HG03457 (cell line): ENCODE measurements around the gene ITGB1BP1.

Experiments
- ATAC-seq: cut with Tn5 transposase; IDR thresholded peaks from one replicate; pipeline ENCODE4 v1.9.1; 2021; ENCODE audit warnings: moderate number of reproducible peaks; ENCODE audit not compliant: unreplicated experiment

Gene ITGB1BP1

DNA sequence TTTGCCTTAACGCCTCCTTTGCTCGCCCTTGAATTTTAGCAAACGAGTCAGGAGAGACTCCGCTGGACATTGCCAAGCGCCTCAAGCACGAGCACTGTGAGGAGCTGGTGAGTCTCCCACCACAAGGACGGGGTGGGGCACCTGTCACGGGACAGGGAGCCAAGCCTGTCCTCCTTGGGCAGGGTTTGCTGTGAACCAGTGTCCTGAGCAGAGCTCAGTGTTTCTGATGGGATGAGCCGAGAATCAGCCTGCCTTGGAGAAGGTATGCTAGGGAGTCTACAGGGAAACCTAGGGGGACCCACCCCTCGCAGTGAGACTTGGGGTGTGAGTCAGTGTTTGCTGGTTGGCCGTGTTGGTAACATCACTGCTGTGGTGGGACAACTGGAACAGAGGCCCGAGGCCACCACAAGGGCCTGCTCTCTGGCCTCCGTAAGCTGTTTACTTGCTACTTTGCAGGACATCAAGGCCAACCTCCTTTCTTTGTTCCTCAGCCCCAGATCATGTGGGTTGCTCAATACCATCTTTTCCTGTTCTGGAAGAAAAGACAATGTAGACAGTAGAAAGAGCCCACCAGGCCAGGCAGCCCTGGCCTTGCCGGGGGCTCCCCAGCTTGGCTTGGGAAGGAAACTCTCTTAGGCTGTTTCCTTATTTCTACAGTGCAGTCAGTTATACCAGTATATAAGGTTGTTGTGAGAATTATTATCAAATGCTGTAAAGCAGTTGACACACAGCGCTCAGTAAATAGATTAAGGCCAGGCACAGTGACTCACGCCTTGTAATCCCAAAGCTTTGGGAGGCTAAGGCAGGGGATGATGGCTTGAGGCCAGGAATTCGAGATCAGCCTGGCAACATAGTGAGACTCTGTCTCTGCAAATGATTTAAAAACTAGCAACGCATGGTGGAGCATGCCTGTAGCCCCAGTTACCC lies 42.4 kb downstream of the ITGB1BP1 start:
- no peak for ATAC-seq

DNA sequence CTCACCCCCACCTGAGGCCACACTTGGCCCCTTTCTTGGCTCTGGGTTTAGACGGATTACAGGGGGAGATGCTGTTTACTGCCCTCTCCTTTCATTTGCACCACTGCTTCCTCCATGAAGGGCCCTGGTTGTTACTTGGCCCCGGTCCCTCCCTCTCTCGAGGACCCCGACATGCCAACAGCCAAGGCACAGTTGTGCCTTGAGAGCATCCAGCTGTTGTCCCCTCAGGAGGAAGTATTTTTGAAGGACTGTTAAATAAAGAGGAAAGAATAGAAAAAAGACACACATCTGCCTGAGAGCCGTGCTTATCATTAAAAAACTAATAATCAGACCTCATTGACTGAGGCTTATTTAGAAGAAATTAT lies 44.0 kb downstream of the ITGB1BP1 start:
- no peak for ATAC-seq

DNA sequence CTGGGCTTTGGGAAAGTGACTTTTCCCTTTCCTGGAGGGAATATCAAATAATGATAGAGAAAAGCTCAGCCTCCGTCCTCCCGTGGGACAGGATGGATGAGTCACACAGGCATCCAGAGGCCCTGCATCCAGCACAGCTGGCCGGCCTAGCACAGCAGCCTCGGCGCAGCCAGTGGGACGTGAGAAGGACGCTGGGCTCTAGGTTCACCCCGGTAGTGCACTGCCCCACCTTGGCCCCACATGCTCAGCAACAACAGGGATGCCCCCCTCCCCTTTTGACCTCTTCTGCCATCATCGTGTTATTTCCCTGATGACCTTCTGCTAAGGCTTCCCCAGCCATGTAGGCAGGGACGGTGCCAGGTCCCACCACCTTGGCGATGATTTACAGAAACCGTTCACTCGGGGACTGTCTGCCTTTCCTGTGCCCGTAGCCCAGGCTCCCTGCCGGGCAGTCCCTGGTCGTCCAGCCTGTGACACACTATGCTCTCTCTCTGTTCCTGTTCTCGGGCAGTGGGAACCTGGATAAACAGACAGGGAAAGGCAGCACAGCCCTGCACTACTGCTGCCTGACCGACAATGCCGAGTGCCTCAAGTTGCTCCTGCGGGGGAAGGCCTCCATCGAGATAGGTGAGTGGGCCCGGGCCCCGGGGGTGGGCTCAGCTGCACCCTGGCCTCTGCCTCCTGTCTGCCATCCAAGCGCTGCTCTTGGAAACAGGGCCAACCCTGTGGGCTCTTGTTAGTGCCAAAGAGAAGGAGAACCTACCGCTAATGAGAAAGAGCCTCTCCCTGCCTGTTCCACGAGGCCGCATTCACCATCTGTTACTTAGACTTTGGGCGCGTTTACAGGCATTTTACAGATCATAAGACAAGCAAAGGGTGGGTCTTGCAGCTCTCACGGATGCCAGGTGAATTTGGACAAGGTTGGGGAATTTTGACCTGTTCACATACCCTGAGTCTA lies 44.6 kb downstream of the ITGB1BP1 start:
- no peak for ATAC-seq

DNA sequence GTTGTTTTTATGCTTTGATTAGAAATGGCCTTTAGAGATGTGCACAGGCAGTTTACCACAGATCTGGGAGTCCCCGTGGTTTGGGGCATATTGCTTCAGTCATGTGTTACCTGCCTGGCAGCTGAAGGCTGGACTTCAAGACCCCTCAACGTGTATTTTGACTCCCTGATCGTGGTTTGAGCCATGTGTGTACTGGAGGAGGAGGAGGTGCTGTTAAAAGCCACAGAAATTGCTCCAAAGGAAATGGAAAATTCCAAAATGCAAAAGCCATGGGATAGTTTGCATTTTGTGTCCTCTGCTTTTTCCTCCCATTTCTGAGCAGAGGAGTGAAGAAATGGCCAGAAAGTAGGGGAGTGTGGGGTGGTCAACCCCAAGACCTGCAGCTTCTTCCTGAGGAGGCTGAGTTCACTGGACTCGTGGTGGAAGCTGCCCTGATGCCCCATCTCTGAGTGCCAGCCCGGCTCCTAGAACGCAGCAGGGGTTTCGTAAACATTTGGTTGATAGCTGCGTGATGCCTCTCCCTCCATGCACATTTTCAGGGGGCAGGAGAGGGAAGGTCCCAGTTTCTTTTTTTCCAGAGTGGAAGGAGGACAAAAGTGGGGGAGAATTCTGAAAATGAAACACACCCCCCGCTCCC lies 45.7 kb downstream of the ITGB1BP1 start:
- ATAC-seq: no peak

DNA sequence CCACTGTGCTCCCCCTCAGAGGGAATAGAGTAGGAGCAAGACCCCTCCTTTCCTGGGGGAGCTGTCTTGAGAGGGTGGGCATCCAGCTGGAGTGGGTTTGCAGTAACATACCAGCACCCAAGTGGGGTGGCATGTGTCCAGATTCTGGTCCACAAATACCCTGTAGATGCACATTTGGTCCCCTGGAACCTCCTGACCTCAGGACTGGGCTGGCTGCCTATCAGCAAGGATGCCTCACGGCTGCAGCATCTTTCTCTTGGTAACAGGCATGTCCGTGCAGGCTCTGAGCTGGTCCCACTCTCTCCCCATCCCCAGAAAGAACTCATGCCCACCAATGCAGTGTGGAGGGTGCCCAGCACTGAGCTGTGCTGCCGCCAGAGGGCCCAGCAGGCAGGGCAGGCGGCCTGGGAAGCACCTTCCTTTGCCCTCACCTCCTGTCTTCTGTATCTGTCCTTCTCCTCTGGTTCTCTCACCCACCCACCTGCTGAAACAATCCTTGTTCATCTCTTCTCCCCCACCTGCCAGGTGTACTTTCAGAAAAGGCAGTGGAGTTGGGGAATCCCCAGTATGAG lies 47.4 kb downstream of the ITGB1BP1 start:
- ATAC-seq: no peak

DNA sequence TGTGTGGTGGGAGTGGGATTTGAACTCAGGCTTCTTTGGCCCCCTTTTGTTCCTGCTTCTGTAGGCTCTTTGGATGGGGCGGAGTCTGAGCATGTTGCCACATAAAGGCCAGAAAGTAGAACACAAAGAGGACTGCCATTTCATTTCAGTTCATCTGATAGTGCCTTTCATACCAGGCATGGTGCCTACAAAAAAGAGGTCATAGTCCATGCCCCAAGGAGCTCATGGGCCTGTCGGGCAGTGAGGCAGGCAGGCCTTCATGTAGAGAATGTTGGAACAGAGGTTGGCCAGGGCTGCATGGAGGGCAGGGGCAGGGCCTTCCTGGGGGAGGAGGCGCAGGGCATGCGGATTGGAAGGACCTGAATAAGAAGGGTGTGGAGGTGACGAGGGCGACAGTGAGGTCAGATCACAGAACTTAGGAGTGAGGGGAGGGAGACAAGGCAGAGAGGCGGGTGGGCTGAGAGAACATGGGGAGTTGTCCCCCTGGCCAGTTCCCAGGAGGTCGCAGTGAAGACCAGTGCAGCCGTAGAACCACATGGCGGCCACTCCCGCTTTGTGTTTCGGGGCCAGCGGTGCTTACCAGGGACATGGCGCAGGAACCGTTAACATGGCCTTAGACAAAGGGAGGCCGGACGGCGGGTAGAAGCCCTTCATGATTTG lies 49.1 kb downstream of the ITGB1BP1 start:
- ATAC-seq: no peak

DNA sequence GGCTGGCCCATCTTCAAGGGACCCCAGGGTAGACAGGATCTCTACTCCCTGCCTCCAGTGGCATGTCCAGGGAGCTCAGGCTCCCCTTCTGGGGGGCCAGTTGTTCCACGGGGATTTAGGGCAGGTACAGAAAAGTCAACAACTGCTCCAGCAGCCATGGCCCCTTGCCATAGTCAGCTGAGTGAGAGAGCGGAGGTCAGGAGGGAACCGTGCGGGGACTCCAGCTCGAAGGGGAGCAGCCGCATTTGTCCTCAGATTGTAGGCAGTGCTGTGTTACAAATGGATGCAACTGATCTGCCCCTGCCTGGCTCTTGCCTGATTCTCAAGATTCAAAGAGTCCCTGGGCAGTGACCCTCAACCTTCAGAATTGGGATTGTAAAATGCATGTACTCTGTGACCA lies 49.9 kb downstream of the ITGB1BP1 start:
- ATAC-seq: no peak

DNA sequence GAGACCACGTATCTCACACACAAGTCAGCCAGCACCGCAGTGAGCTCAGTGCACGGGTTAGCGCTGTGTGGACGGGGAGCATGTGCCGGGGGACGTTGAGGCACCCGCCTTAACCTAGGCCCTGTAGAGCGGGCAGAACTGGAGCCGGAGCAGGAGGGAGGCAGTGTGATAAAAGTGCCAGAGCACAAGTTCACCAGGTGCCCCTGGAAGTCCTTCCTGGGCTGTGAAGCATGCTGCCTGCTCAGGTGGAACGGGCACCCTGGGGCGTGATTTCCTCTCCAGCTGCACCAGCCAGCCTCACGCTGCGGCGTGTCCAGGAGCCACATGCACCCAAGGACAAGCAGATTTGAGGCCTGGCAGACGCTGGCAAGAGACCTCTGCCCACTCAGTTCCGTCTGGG lies 50.3 kb downstream of the ITGB1BP1 start:
- ATAC-seq: no peak

DNA sequence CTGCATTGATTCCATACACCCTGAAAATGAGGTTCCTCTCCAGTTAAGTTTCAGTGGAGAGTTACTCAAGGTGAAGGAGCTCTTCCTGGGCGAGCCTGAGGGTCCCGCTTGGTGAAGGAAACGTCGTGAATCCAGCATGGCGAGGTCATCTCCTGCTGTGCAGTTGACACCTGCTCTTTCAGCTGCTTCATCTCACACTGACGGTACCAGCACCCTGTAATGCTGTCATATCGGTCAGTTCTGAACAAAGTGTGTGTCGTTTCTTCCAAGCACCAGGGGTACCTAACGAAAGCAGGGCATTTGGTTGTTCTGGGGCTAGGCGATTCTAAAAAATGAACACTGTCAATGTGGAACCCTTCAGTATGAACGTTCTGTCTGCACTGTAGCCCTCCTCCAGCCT lies 52.6 kb downstream of the ITGB1BP1 start:
- no peak for ATAC-seq

DNA sequence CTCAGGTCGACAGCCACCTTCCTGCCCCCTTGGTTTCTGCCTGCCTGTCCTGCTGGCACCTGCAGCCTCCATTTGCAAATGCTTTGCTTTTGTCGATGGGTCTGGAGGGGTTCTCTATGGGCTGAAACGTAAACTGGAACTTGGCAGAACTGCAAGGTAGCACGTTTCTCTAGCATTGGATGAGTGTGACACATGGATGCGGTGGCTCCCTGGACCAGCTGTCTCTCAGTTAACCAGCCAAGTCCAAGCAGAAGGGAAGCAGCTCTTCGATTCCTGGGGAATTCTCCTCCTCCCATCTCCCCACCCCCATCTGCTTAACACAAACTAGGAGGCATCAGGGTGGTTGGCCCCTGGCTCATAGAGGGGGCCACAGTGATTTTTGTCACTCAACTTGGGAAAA lies 57.3 kb downstream of the ITGB1BP1 start:
- no peak for ATAC-seq

DNA sequence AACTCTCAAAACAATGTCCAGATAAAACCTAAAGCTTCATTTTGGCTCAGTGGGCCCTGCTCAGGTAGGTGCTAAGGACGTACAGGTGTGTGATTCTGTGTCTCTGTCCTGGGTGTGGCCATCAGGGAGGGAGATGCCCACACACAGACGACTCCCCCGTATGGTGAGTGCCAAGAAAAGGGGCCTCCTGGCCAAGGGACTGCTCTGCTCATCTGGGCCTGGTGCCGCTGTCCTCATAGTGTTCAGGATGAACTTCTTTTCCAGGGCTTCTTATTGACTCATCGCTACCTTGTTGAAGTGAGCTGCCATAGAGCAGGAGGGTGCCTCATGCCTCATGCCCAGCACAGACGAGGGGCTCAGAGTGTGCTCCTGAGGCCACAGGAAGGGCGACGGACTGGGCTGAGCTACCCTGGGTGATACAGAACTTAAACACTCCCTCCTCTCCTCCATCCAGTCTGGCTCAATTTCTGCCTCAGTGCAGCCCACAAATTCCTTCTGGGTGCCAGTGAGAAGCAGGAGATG lies 57.8 kb downstream of the ITGB1BP1 start:
- ATAC-seq: no peak

DNA sequence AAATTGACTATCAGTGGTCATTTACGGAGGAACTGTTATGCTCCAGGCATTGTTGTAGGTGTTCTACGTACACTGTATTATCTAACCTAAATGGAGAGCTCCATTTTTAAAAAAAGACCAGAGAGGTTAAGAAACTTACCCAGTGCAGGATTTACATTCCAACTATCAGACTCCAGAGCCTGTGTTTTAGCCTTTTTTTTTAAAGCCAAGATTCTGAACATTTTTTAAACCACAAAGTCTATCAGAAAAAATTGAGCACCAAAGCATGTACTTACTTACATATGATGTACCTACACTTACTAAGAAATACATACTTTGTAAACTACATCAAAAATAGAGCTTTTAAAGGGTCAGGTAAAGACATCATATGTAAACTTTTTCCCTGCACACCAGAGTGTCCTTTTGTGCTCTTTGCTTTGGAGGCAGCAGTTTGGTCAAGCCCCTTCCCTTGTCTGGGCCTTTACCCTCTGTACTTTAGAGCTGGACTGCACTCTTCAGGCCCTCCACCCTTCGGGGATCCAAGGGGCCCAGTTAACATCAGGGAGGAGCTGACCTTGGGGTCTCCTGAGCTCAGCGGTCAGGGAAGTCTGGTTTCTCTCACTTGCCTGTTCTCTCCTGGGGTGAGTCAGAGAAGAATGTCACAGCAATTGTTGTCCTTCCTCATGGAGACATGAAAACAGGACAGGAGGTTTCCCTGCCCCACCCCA lies 58.4 kb downstream of the ITGB1BP1 start:
- ATAC-seq: no peak

DNA sequence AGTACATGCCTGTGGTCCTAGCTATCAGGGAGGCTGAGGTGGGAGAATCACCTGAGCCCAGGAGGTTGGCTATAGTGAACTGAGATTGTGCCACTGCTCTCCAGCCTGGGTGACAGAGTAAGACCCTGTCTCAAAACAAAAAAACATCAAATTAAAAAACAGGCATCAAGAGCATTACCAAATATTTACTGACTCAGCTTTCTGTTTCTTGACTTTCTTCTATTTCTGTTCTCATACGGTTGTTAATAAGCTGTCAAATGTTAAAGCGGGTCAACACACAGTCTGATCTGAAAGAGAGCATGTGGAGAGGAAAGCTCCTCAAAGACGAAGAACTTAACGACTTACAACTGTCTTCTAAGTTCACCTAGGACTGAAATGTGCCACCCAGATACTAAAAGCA lies 59.0 kb downstream of the ITGB1BP1 start:
- no peak for ATAC-seq

DNA sequence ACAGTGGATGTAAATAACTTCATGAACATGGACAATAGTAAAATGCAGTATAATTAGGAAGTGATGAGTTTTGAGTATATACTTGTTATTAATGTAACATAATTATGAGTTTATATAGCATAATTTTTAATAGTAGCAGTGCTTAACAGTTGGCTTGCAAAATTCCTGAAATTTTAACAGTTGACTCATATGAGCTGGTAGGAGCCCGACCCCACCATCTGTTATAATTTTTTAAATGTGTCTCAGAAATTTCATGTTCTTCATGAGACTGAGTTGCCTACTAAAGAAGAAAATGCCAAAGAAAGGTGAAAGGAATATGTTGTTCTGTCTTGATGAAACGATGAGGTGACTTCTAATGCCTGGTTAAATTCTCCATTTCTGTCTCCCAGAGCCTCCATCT lies 62.6 kb downstream of the ITGB1BP1 start:
- no peak for ATAC-seq

DNA sequence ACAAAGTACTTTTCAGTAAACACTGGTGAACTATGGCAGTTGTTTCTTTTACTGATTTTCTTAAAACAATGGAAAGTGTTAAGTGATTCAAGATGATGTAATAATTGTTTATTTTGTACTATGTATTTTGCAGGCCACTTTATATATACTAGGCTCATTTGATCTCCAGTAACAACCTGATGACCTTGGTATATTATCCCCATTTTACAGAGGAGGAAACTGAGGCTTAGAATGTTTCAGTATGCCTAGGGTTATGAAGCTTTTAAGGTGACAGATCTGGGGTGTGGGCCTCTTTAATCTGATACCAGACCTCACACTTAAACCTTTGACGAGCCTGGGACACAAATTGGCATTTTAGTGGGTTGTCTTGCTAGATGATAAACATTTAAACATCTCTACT lies 63.2 kb downstream of the ITGB1BP1 start:
- no peak for ATAC-seq

DNA sequence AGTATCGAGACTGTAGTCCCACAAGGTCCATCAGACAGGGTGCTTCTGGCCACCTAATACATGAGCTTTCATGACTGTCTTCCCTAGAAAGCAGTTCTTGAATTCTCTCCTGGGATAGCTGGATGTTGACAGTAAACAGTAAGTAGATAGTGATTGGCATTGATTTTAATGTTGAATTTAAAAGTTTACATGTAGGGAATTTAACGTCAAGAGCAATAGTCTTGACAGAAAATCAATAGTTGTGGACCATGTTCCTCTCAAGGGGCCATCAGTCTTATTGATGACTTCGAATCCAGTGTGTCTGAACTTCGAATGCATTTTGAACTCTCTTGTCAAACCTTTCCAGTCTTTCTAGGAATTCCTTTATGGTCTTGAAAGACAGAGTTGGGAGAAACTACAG lies 63.9 kb downstream of the ITGB1BP1 start:
- ATAC-seq: no peak

DNA sequence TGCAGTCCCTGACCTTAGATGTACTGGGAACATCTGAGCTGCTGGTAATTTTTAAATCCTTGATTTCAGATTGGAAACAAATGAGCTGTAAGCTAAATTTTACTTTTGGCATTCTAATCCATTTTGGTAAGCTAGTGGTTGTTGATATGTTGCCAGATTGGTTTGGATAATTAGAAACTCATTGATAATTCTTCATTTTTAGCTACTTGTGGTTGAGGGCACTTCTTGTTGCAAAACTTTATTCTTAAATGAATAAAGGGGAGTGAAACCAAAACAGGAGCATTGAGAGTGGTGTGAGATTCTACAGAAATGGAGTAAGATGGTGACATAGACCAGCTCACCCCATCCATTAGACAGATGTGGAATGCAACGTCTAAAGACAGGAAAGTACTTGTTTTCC lies 64.5 kb downstream of the ITGB1BP1 start:
- no peak for ATAC-seq

DNA sequence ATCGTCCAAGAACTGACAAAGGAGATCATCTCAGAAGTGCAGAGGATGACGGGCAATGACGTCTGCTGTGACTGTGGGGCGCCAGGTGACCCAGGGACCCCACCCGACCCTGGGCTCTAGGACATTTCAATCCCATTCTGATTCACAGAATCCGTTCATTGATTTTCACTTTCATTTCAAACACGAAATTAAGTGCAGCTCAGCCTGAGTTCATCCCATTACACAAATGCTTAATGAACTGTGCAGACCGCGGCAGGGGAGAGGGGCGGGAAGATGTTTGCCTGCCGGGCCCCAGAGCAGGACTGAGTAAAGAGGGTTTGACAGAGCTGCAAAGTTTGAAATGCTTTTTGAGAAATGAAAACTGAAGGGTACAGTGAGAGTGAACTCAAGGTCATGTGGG lies 67.1 kb downstream of the ITGB1BP1 start:
- no peak for ATAC-seq

DNA sequence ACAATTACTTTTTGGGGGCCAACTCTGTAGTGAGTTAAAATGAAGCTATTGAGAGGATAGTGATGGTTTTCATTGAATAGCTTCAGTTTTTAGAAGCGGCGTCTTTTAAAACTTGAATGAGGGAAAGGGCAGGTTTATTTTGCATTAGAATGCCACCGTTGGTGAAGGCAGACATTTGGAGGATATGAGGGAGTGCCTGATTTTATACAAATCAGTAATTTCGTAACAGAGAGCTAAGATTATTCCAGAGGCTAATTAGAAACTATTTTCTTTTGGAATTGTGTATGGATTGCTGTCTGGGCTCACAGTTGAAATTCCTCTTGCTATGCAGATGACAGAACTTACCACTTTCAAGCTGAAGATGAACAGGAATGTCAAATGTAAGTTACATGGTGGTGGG lies 67.6 kb downstream of the ITGB1BP1 start:
- ATAC-seq: no peak

DNA sequence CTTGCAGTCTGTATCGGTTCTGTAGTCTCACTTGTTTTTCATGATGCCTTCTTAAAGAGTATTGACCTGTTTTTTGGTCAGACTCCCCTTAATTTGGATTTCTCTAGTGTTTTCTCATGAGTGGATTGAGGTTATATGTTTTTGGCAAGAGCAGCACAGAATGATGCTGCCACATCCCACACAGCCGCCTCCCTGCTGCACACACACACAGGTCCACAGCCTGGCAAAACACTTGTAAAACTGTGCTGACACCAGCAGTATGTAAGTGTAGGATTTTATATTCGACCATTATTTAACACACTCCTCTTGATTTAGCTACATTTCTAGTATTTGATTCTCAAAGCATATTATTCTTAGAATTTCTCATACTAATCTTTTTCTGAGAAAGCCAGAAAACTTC lies 68.1 kb downstream of the ITGB1BP1 start:
- no peak for ATAC-seq
